Smooth muscle cell (in vitro differentiated cells): ENCODE results near the gene CDCA8. TPM values are rescaled to one million over a fixed set of nuclear protein-coding genes. Genes with fewer than 3 reads are reported as not detected.

Experiments used
- DNase-seq: peaks from one replicate; lab custom pipeline; 2025; ENCODE audit not compliant: unreplicated experiment; lab: John Stamatoyannopoulos, UW
- H2AFZ ChIP-seq: fragments of 200-600 bp; sonication (generic); 2 replicates; pipeline ENCODE4 v1.6.0; 2016; ENCODE audit warnings: antibody characterized with exemption, low read depth, mild to moderate bottlenecking
- H3F3A ChIP-seq: fragments of 200-600 bp; sonication (generic); 2 replicates; pipeline ENCODE4 v1.6.0; 2017; ENCODE audit warnings: antibody characterized with exemption, low read depth
- H3K27ac ChIP-seq: fragments of 200-600 bp; sonication (generic); 2 replicates; pipeline ENCODE4 v1.5.1; 2016; ENCODE audit warnings: low read depth, mild to moderate bottlenecking
- H3K27me3 ChIP-seq: fragments of 200-600 bp; sonication (generic); 2 replicates; pipeline ENCODE4 v1.6.1; 2016; ENCODE audit warnings: low read depth, mild to moderate bottlenecking
- H3K36me3 ChIP-seq: fragments of 200-600 bp; sonication (generic); 2 replicates; pipeline ENCODE4 v1.5.1; 2016; ENCODE audit warnings: low read depth
- H3K4me1 ChIP-seq: fragments of 200-600 bp; sonication (generic); 2 replicates; pipeline ENCODE4 v1.5.1; 2016; ENCODE audit warnings: low read depth
- H3K4me2 ChIP-seq: fragments of 200-600 bp; sonication (generic); 2 replicates; pipeline ENCODE4 v1.6.0; 2016; ENCODE audit warnings: mild to moderate bottlenecking
- H3K4me3 ChIP-seq: fragments of 200-600 bp; sonication (generic); 2 replicates; pipeline ENCODE4 v1.5.1; 2016; ENCODE audit warnings: mild to moderate bottlenecking
- H3K79me2 ChIP-seq: fragments of 200-600 bp; sonication (generic); 2 replicates; pipeline ENCODE4 v1.6.0; 2016; ENCODE audit warnings: low read depth, mild to moderate bottlenecking
- H3K9ac ChIP-seq: fragments of 200-600 bp; sonication (generic); 2 replicates; pipeline ENCODE4 v1.6.0; 2016; ENCODE audit warnings: low read depth
- H3K9me3 ChIP-seq: fragments of 200-600 bp; sonication (generic); replicated peaks from 2 replicates; pipeline ENCODE4 v1.5.1; 2016; ENCODE audit warnings: low read depth
- H4K20me1 ChIP-seq: fragments of 200-600 bp; sonication (generic); 2 replicates; pipeline ENCODE4 v1.6.0; 2016; ENCODE audit warnings: low read depth
- WGBS: methylation state at CpG from one replicate; pipeline ENCODE4 v1.1.7; 2016; ENCODE audit warnings: low lambda C conversion rate; 5-methylcytosine and 5-hydroxymethylcytosine counted together
- polyA plus RNA-seq: library from polyadenylated mRNA; unstranded; fragments of >200 nt; fragmentation: Nextera tagmentation; extraction: Ambion mirVana; gene quantifications from 2 replicates; pipeline ENCODE4 v1.2.1, GENCODE V29; 2016
- total RNA-seq: library from RNA; depleted of rRNA; stranded (reverse); fragments of >200 nt; gene quantifications from 2 replicates; pipeline ENCODE4 v1.2.3, GENCODE V29; 2014
- TF ChIP-seq, protein P1 (sequence below): fragments of 200-600 bp; sonication (generic); IDR thresholded peaks from 2 replicates; pipeline ENCODE4 v1.5.1; 2017; ENCODE audit warnings: borderline replicate concordance, mild to moderate bottlenecking, antibody characterized with exemption; ENCODE audit not compliant: insufficient read depth, poor library complexity, severe bottlenecking

CDCA8 gene
- total and polyA plus RNA-seq, 2 experiments from 2014 or later = 2.4 to 12.4 TPM

GRCh38 chr1:37717631-37718030, 25.3 kb downstream of the CDCA8 start:
- DNase-seq = no peak
- no peaks in the 10 kb centered on the region for H3K4me1 ChIP-seq
- WGBS = 88% methylated on average over 6 of the region's 6 CpGs
- no peaks in the 10 kb centered on the region for H3K9me3 ChIP-seq
- H3K4me2 ChIP-seq = no peak overlapping the region
- no peaks in the 10 kb centered on the region for H3K79me2 ChIP-seq
- no peaks in the 10 kb centered on the region for H3K27me3 ChIP-seq
- H3K27ac ChIP-seq = no peak overlapping the region
- H3K36me3 ChIP-seq = no peaks in the 10 kb centered on the region
- H3K9ac ChIP-seq = no peak overlapping the region
- H2AFZ ChIP-seq = no peak overlapping the region
- no peak overlapping the region for H3K4me3 ChIP-seq
- no peaks in the 10 kb centered on the region for H4K20me1 ChIP-seq
- TF ChIP-seq, protein P1, sequence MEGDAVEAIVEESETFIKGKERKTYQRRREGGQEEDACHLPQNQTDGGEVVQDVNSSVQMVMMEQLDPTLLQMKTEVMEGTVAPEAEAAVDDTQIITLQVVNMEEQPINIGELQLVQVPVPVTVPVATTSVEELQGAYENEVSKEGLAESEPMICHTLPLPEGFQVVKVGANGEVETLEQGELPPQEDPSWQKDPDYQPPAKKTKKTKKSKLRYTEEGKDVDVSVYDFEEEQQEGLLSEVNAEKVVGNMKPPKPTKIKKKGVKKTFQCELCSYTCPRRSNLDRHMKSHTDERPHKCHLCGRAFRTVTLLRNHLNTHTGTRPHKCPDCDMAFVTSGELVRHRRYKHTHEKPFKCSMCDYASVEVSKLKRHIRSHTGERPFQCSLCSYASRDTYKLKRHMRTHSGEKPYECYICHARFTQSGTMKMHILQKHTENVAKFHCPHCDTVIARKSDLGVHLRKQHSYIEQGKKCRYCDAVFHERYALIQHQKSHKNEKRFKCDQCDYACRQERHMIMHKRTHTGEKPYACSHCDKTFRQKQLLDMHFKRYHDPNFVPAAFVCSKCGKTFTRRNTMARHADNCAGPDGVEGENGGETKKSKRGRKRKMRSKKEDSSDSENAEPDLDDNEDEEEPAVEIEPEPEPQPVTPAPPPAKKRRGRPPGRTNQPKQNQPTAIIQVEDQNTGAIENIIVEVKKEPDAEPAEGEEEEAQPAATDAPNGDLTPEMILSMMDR = no peak
- no peaks in the 10 kb centered on the region for H3F3A ChIP-seq

- 87% methylated on average over 26 of the region's 26 CpGs for WGBS
- Histone ChIP-seq H3K27ac (no peak overlapping the region), H3K4me3 (no peak overlapping the region), H2AFZ (no peak overlapping the region), H3K4me1 (no peaks in the 10 kb centered on the region), H3K9ac (no peak overlapping the region), H3K27me3 (no peaks in the 10 kb centered on the region), H3K36me3 (no peaks in the 10 kb centered on the region), H3F3A (no peaks in the 10 kb centered on the region), H3K79me2 (no peaks in the 10 kb centered on the region), H3K4me2 (no peak overlapping the region), H3K9me3 (no peaks in the 10 kb centered on the region), H4K20me1 (no peaks in the 10 kb centered on the region)
- TF ChIP-seq, protein P1 = no peak
- DNase-seq = no peak
These were observed 26.0 kb downstream of the CDCA8 start for GRCh38 chr1:37718181-37718900.

DNA sequence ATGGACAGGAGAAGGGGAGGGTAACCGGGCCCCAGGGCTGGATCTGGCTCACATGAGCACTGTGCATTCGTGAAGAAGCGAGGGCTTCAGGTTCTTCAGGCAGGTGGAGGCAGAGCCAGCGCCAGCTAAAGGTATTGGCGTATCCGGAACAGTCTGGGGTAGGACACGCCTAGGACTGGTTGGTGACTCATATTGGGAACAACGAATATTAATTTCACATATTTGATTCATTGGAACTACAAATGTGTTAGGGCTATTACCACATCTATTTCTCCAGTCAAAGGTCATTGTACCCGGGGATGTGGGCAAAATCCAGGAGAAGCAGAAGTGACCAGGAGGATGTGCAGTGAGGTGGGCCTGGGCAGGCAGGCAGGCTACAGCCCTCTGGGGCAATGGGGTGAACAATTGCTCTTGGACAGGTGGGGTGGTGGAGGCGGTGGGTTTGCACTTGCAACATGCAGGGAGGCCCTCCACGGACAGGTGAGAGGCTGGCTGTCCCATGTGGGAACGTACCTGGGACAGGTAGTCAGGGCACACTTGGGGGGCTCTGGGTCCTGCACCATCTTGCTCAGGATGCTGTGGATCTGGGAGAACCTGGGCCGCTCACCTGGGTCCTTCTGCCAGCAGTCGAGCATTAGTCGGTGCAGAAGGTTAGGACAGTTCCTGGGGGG, 26.7 kb downstream of the CDCA8 start:
- Histone ChIP-seq H3K4me3 (no peak overlapping the region), H3K9ac (no peak overlapping the region), H3K9me3 (no peaks in the 10 kb centered on the region), H3K36me3 (no peaks in the 10 kb centered on the region), H3K4me2 (no peak overlapping the region), H3K79me2 (no peaks in the 10 kb centered on the region), H3K27me3 (no peaks in the 10 kb centered on the region), H2AFZ (no peak overlapping the region), H4K20me1 (no peaks in the 10 kb centered on the region), H3F3A (no peaks in the 10 kb centered on the region), H3K4me1 (no peaks in the 10 kb centered on the region), H3K27ac (no peak overlapping the region)
- 90% methylated on average over 15 of the region's 15 CpGs for WGBS
- TF ChIP-seq, protein P1 = no peak
- no peak for DNase-seq
